Type B pancreatic cell (in vitro differentiated cells): ENCODE measurements around the gene IFNK. TPM values are rescaled to one million over a fixed set of nuclear protein-coding genes. Genes with fewer than 3 reads are reported as not detected.
A peak's percentile ranks its signal among the peaks of the same experiment; 100 is the strongest.

Source experiments
- DNase-seq: peaks from one replicate; pipeline ENCODE4 v3.0.0; 2021; ENCODE audit warnings: mixed read lengths; ENCODE audit not compliant: unreplicated experiment; ENCODE audit errors: extremely low spot score
- H3K27ac Mint-ChIP-seq: 2 replicates; pipeline ENCODE4 v1.8.0; 2021; ENCODE audit warnings: mild to moderate bottlenecking, mixed read lengths
- H3K27me3 Mint-ChIP-seq: 2 replicates; pipeline ENCODE4 v1.8.0; 2021; ENCODE audit warnings: mixed read lengths
- H3K36me3 Mint-ChIP-seq: 2 replicates; pipeline ENCODE4 v1.8.0; 2021; ENCODE audit warnings: mixed read lengths
- H3K4me1 Mint-ChIP-seq: one replicate; pipeline ENCODE4 v1.8.0; 2021; ENCODE audit warnings: mixed read lengths; ENCODE audit not compliant: unreplicated experiment
- H3K4me3 Mint-ChIP-seq: 2 replicates; pipeline ENCODE4 v1.8.0; 2021; ENCODE audit warnings: mild to moderate bottlenecking, mixed read lengths
- H3K9me3 Mint-ChIP-seq: 2 replicates; pipeline ENCODE4 v1.8.0; 2021; ENCODE audit warnings: mixed read lengths
- CTCF ChIP-seq: fragments of 200-600 bp; sonication (generic); conservative IDR thresholded peaks from 2 replicates; pipeline ENCODE4 v1.5.0; 2021; ENCODE audit warnings: antibody characterized with exemption, mild to moderate bottlenecking
- total RNA-seq: library from RNA; stranded (reverse); gene quantifications from 2 replicates; pipeline ENCODE4 v1.2.1, GENCODE V29; 2021; ENCODE audit warnings: low replicate concordance

The IFNK gene
- total RNA-seq, 1 donor from 2014 or later, result not detected

- H3K4me1 Mint-ChIP-seq, result no peaks in the 10 kb centered on the region
- no peak for TF ChIP-seq CTCF
- no peak overlapping the region for H3K4me3 Mint-ChIP-seq
- H3K9me3 Mint-ChIP-seq, result no peaks in the 10 kb centered on the region
- H3K27ac Mint-ChIP-seq, result no peak overlapping the region
- no peaks in the 10 kb centered on the region for H3K27me3 Mint-ChIP-seq
- DNase-seq, result no peak
- H3K36me3 Mint-ChIP-seq, result peaks cover 27% of the 10 kb centered on the region
Observed at GRCh38 chr9:27519466-27520465, 4.3 kb upstream of the IFNK start.

DNA sequence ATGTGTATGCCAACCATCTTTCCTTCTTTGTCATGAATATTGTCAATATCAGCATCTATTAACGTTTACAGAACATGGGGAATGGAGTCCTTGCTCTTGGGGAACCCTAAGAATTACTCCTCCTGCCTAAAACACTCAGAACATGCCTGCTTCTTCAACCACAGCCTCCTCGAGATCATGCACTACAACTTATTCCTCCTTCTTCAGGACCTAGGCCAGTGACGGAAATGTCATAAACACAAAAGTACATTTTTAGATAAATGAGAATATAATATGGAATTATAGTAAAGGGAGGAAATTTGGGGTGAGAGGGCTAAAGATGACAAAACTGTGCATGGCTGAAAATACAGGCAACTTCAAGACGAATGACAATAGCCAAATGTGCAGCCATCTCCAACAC lies 3.1 kb upstream of the IFNK start:
- no peaks in the 10 kb centered on the region for H3K27me3 Mint-ChIP-seq
- no peaks in the 10 kb centered on the region for H3K9me3 Mint-ChIP-seq
- no peak for DNase-seq
- TF ChIP-seq CTCF, result no peak
- H3K36me3 Mint-ChIP-seq, result peaks cover 23% of the 10 kb centered on the region
- no peak overlapping the region for H3K27ac Mint-ChIP-seq
- no peaks in the 10 kb centered on the region for H3K4me1 Mint-ChIP-seq
- no peak overlapping the region for H3K4me3 Mint-ChIP-seq

GRCh38 chr9:27523141-27523540 lies 949 bp upstream of the IFNK start:
- no peak overlapping the region for H3K27ac Mint-ChIP-seq
- H3K9me3 Mint-ChIP-seq, result no peaks in the 10 kb centered on the region
- H3K4me1 Mint-ChIP-seq, result peaks cover 10% of the 10 kb centered on the region
- no peak for DNase-seq
- no peak for TF ChIP-seq CTCF
- H3K4me3 Mint-ChIP-seq, result no peak overlapping the region
- H3K36me3 Mint-ChIP-seq, result peaks cover 16% of the 10 kb centered on the region
- H3K27me3 Mint-ChIP-seq, result no peaks in the 10 kb centered on the region

- Mint-ChIP-seq H3K36me3 (no peaks in the 10 kb centered on the region), H3K27ac (peak overlapping the region; percentile 93), H3K4me3 (peak overlapping the region; percentile 97), H3K9me3 (no peaks in the 10 kb centered on the region), H3K27me3 (no peaks in the 10 kb centered on the region), H3K4me1 (peaks cover 19% of the 10 kb centered on the region)
- no peak for DNase-seq
- TF ChIP-seq CTCF, result no peak
Observed at GRCh38 chr9:27527702-27528075, 3.6 kb downstream of the IFNK start.

DNA sequence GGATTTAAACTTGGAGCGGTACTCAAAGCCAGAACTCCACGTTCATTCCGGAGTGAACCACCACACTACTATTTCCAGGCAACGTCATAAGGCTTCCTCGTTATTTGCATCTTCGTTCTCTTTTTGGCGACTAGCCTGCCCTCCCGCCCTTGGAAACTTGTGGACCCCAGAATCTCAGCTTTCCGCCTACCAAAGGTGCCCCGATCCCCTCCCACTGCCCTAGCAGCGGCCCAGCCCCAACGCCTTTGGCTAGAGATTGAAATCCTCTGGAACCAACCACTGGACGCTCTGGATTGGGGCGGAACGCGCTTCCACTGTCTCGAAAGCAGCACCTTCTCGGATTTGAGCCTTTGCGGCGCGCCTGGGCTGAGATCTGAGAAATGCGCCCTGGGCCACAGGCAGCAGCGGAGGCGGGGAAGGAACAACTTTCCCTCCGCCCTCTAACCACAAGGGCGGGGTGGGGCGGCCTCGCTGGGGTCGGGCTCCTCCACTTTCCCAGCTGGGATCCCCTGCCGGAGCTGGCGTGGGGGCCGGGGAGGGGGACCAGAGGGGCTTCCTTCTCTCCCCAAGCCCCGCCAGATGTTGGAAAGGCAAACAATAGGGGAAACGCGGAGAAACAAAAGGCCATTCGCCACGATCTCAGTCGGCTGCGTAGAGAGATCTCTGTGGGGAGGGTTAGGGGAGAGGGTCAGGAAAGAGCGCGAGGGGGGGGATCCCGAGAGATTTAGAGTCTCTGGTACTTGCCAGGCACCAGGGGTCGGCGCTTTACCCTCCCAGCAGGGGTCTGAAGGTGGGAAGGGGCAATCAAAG lies 4.2 kb downstream of the IFNK start:
- TF ChIP-seq CTCF, result no peak
- peaks cover 19% of the 10 kb centered on the region for H3K4me1 Mint-ChIP-seq
- no peaks in the 10 kb centered on the region for H3K27me3 Mint-ChIP-seq
- H3K36me3 Mint-ChIP-seq, result no peaks in the 10 kb centered on the region
- H3K9me3 Mint-ChIP-seq, result no peaks in the 10 kb centered on the region
- H3K4me3 Mint-ChIP-seq, result peak overlapping the region; percentile 97
- DNase-seq, result peak; percentile 86
- H3K27ac Mint-ChIP-seq, result peak overlapping the region; percentile 93
